ENCODE results near the gene ITGB2.

GRCh38 chr21:44904141-44904923 is 16.4 kb downstream of the ITGB2 start:
- TF ChIP-seq CTCF (conservative IDR thresholded peaks at IDR 0.05; ENCODE audit: low read depth, low read length), result no peak
- no peak for TF ChIP-seq EZH2 (IDR thresholded peaks at IDR 0.05; ENCODE audit: low read length, unreplicated experiment)
